Colonic mucosa (tissue), 4 donors: ENCODE results near the gene SMIM5. TPM values are rescaled to one million over a fixed set of nuclear protein-coding genes. Genes with fewer than 3 reads are reported as not detected.

Experiments used
- DNase-seq: peaks from one replicate; pipeline ENCODE4 v3.0.0-alpha.2; 2020
- H3K27ac ChIP-seq: fragments of 200-600 bp; one replicate; pipeline ENCODE4 v1.8.0; 2021
- H3K27me3 ChIP-seq: fragments of 200-600 bp; one replicate; pipeline ENCODE4 v1.8.0; 2021
- H3K36me3 ChIP-seq: fragments of 200-600 bp; one replicate; pipeline ENCODE4 v1.8.0; 2021
- H3K4me1 ChIP-seq: fragments of 200-600 bp; one replicate; pipeline ENCODE4 v1.8.0; 2021; ENCODE audit warnings: mild to moderate bottlenecking
- H3K4me3 ChIP-seq: fragments of 200-600 bp; one replicate; pipeline ENCODE4 v1.8.0; 2021
- H3K9ac ChIP-seq, 2 donors: one replicate each; pipeline ENCODE4 v1.7.0; 2013; ENCODE audit warnings: control low read depth in 2 of 2, low read depth in 2 of 2, low read length in 2 of 2
- H3K9me3 ChIP-seq: fragments of 200-600 bp; one replicate; pipeline ENCODE4 v1.8.0; 2021
- CTCF ChIP-seq: fragments of 200-600 bp; IDR thresholded peaks from one replicate; pipeline ENCODE4 v1.8.0; 2022; ENCODE audit warnings: antibody characterized with exemption, mild to moderate bottlenecking
- intact Hi-C: fragments of 100-400 bp; cut with DNase I; formaldehyde crosslinking; loops from one replicate; pipeline ENCODE4 v1.14.1; 2022
- total RNA-seq, 2 donors: library from RNA; stranded (reverse); fragmentation: NEBNext Ultra II Directional in 1 of 2; extraction: Animal tissue kit (Norgen Biotek cat#: 25700) in 1 of 2; gene quantifications; one replicate each; pipeline ENCODE4 v1.2.1, GENCODE V29; 2021
- donor health status: healthy.
- donor health status: DM: no; HTN: no; CAD: no.
- donor health status: DM: no; HTN: no; CAD: no.

Gene SMIM5
- total RNA-seq, 2 donors from 2014 or later, result 5.1 to 39.9 TPM

- Histone ChIP-seq H3K27me3 (no peaks in the 10 kb centered on the region), H3K9me3 (no peaks in the 10 kb centered on the region), H3K36me3 (no peaks in the 10 kb centered on the region), H3K9ac (no peak overlapping the region), H3K4me3 (no peak overlapping the region), H3K27ac (no peak overlapping the region), H3K4me1 (no peaks in the 10 kb centered on the region)
- intact Hi-C loops, result no loop called here
- TF ChIP-seq CTCF, result no peak
- DNase-seq, result no peak
Measured at GRCh38 chr17:75623386-75623785, 9.8 kb upstream of the SMIM5 start.

- no peak overlapping the region for H3K27ac ChIP-seq
- no peaks in the 10 kb centered on the region for H3K27me3 ChIP-seq
- no peak overlapping the region for H3K9ac ChIP-seq
- intact Hi-C loops, result no loop called here
- H3K4me1 ChIP-seq, result no peaks in the 10 kb centered on the region
- no peak for TF ChIP-seq CTCF
- H3K36me3 ChIP-seq, result no peaks in the 10 kb centered on the region
- H3K4me3 ChIP-seq, result no peak overlapping the region
- no peak for DNase-seq
- no peaks in the 10 kb centered on the region for H3K9me3 ChIP-seq
Measured at GRCh38 chr17:75624021-75624420, 9.2 kb upstream of the SMIM5 start.

GRCh38 chr17:75624714-75625345 lies 8.4 kb upstream of the SMIM5 start:
- no peaks in the 10 kb centered on the region for H3K9me3 ChIP-seq
- H3K36me3 ChIP-seq, result no peaks in the 10 kb centered on the region
- no peak for DNase-seq
- no peak overlapping the region for H3K27ac ChIP-seq
- H3K27me3 ChIP-seq, result no peaks in the 10 kb centered on the region
- no peak overlapping the region for H3K9ac ChIP-seq
- TF ChIP-seq CTCF, result no peak
- no peak overlapping the region for H3K4me3 ChIP-seq
- intact Hi-C loops, result no loop called here
- no peaks in the 10 kb centered on the region for H3K4me1 ChIP-seq

- Histone ChIP-seq H3K27ac (no peak overlapping the region), H3K9me3 (no peaks in the 10 kb centered on the region), H3K9ac (no peak overlapping the region), H3K4me1 (no peaks in the 10 kb centered on the region), H3K27me3 (no peaks in the 10 kb centered on the region), H3K36me3 (no peaks in the 10 kb centered on the region), H3K4me3 (no peak overlapping the region)
- intact Hi-C loops, result no loop called here
- peak; percentile 27 for TF ChIP-seq CTCF
- DNase-seq, result no peak
Measured at GRCh38 chr17:75625813-75626486, 7.3 kb upstream of the SMIM5 start.

GRCh38 chr17:75626496-75627038 lies 6.7 kb upstream of the SMIM5 start:
- H3K4me1 ChIP-seq, result no peaks in the 10 kb centered on the region
- no peaks in the 10 kb centered on the region for H3K27me3 ChIP-seq
- intact Hi-C loops, result no loop called here
- no peak overlapping the region for H3K9ac ChIP-seq
- no peak overlapping the region for H3K4me3 ChIP-seq
- no peak overlapping the region for H3K27ac ChIP-seq
- TF ChIP-seq CTCF, result no peak
- no peaks in the 10 kb centered on the region for H3K36me3 ChIP-seq
- no peaks in the 10 kb centered on the region for H3K9me3 ChIP-seq
- DNase-seq, result no peak
